H1 (cell line): ENCODE measurements around the gene PIP5K1C. TPM values are rescaled to one million over a fixed set of nuclear protein-coding genes. Genes with fewer than 3 reads are reported as not detected.

Experiments used
- CTCF ChIA-PET: fragments of 300-600 bp; sonication (Branson Sonifier 250); formaldehyde crosslinking; loops from one replicate; lab custom pipeline; 2021; ENCODE audit not compliant: partially characterized antibody; lab: Charles Lee
- POLR2A ChIA-PET: fragments of 300-600 bp; sonication (Branson Sonifier 250); formaldehyde crosslinking; loops from one replicate; lab custom pipeline; 2021; ENCODE audit warnings: inconsistent platforms; ENCODE audit not compliant: partially characterized antibody; lab: Charles Lee
- DNase-seq, 2 experiments: peaks; one replicate each; pipeline versions ENCODE4 v3.0.0 to v3.0.0-alpha.2; 2010 to 2022; ENCODE audit warnings: low spot score in 2 of 2, low read depth in 1 of 2, mixed read lengths in 1 of 2
- FAIRE-seq: peaks from 2 replicates; lab custom pipeline; 2011; peaks lifted over from hg19 to GRCh38; lab: Jason Lieb, UNC
- H2AFZ ChIP-seq: 2 replicates; pipeline ENCODE4 v1.8.1; 2012; ENCODE audit warnings: low read length, inconsistent platforms
- H2AK5ac ChIP-seq: 2 replicates; pipeline ENCODE4 v1.6.1; 2013; ENCODE audit warnings: low read depth, low read length
- H2BK120ac ChIP-seq: replicated peaks from 2 replicates; pipeline ENCODE3; 2013; ENCODE audit warnings: low read depth, low read length, inconsistent platforms
- H2BK12ac ChIP-seq: 2 replicates; pipeline ENCODE4 v1.6.1; 2013; ENCODE audit warnings: low read depth, low read length
- H2BK15ac ChIP-seq: 2 replicates; pipeline ENCODE4 v1.6.1; 2013; ENCODE audit warnings: low read length
- H2BK20ac ChIP-seq: 2 replicates; pipeline ENCODE4 v1.6.1; 2013; ENCODE audit warnings: low read length
- H2BK5ac ChIP-seq: 2 replicates; pipeline ENCODE4 v1.6.1; 2013; ENCODE audit warnings: low read depth, low read length
- H3K14ac ChIP-seq: 2 replicates; pipeline ENCODE4 v1.6.1; 2013; ENCODE audit warnings: inconsistent platforms; ENCODE audit not compliant: insufficient read length
- H3K18ac ChIP-seq: 2 replicates; pipeline ENCODE4 v1.6.1; 2013; ENCODE audit warnings: low read length; ENCODE audit errors: extremely low read depth
- H3K23ac ChIP-seq: 2 replicates; pipeline ENCODE4 v1.6.1; 2013; ENCODE audit warnings: inconsistent platforms; ENCODE audit not compliant: insufficient read length
- H3K23me2 ChIP-seq: 2 replicates; pipeline ENCODE4 v1.6.1; 2013; ENCODE audit warnings: low read depth, low read length
- H3K27ac ChIP-seq: 2 replicates; pipeline ENCODE4 v1.6.1; 2011; ENCODE audit warnings: low read depth, low read length, inconsistent platforms
- H3K27me3 ChIP-seq, 4 experiments: replicated peaks in 1 of 4; 1 replicate in 1 of 4; 2 replicates in 3 of 4; pipeline versions ENCODE4 v1.6.1 to v1.8.1; 2011 to 2013; ENCODE audit warnings: low read length in 3 of 4, mild to moderate bottlenecking in 3 of 4, inconsistent platforms in 2 of 4, mixed read lengths in 2 of 4, moderate library complexity in 1 of 4; ENCODE audit not compliant: control insufficient read depth in 3 of 4, insufficient read depth in 3 of 4; ENCODE audit errors: extremely low read depth in 1 of 4
- H3K36me3 ChIP-seq, 4 experiments: 2 replicates each; pipeline versions ENCODE4 v1.6.1 to v1.8.1; 2011 to 2013; ENCODE audit warnings: mild to moderate bottlenecking in 4 of 4, low read length in 3 of 4, moderate library complexity in 2 of 4, control low read depth in 1 of 4, inconsistent platforms in 1 of 4; ENCODE audit not compliant: insufficient read depth in 4 of 4, control insufficient read depth in 2 of 4
- H3K4ac ChIP-seq: replicated peaks from 2 replicates; pipeline ENCODE3; 2013; ENCODE audit warnings: low read length, low read depth, mixed read lengths, inconsistent platforms; ENCODE audit not compliant: insufficient read length
- H3K4me1 ChIP-seq, 4 experiments: replicated peaks in 1 of 4; 1 replicate in 1 of 4; 2 replicates in 3 of 4; pipeline versions ENCODE4 v1.6.1 to v1.8.1; 2011 to 2013; ENCODE audit warnings: low read length in 3 of 4, inconsistent platforms in 2 of 4, mixed read lengths in 1 of 4; ENCODE audit not compliant: insufficient read depth in 4 of 4, control insufficient read depth in 3 of 4
- H3K4me2 ChIP-seq, 2 experiments: 2 replicates each; pipeline versions ENCODE4 v1.6.1 to v1.8.1; 2011 to 2013; ENCODE audit warnings: low read depth in 2 of 2, low read length in 2 of 2, control low read depth in 1 of 2, inconsistent platforms in 1 of 2, mild to moderate bottlenecking in 1 of 2; ENCODE audit not compliant: insufficient read depth in 1 of 2
- H3K4me3 ChIP-seq, 4 experiments: fragments of 200-600, 300-600 bp in 1 of 4; sonication (generic), shearing (Covaris generic), sonication (Bioruptor Twin) in 1 of 4; 2 replicates each; pipeline versions ENCODE4 v1.5.1 to v1.8.1; 2011 to 2016; ENCODE audit warnings: low read length in 4 of 4, low read depth in 3 of 4, control low read depth in 2 of 4, inconsistent platforms in 2 of 4, mild to moderate bottlenecking in 2 of 4, mixed read lengths in 1 of 4, moderate library complexity in 1 of 4; ENCODE audit not compliant: insufficient read depth in 2 of 4; ENCODE audit errors: extremely low read depth in 1 of 4
- H3K56ac ChIP-seq: replicated peaks from 2 replicates; pipeline ENCODE3; 2013; ENCODE audit warnings: low read depth, mild to moderate bottlenecking, mixed read lengths, low read length, inconsistent platforms; ENCODE audit not compliant: insufficient read length
- H3K79me1 ChIP-seq: 2 replicates; pipeline ENCODE4 v1.6.1; 2013; ENCODE audit warnings: low read depth, low read length, control low read depth
- H3K79me2 ChIP-seq, 2 experiments: 2 replicates each; pipeline versions ENCODE4 v1.6.1 to v1.8.1; 2012 to 2013; ENCODE audit warnings: low read length in 2 of 2, mild to moderate bottlenecking in 2 of 2, inconsistent platforms in 1 of 2; ENCODE audit not compliant: insufficient read depth in 2 of 2, control insufficient read depth in 1 of 2
- H3K9ac ChIP-seq, 4 experiments: replicated peaks in 1 of 4; 1 replicate in 1 of 4; 2 replicates in 3 of 4; pipeline versions ENCODE4 v1.6.1 to v1.8.1; 2011 to 2013; ENCODE audit warnings: low read depth in 3 of 4, low read length in 3 of 4, control low read depth in 2 of 4, mild to moderate bottlenecking in 2 of 4, moderate library complexity in 2 of 4, inconsistent platforms in 1 of 4; ENCODE audit errors: extremely low read depth in 1 of 4
- H3K9me3 ChIP-seq, 2 experiments: 2 replicates each; pipeline versions ENCODE4 v1.6.1 to v1.8.1; 2012 to 2013; ENCODE audit warnings: mild to moderate bottlenecking in 2 of 2, moderate library complexity in 2 of 2, control low read depth in 1 of 2, inconsistent platforms in 1 of 2, low read depth in 1 of 2, low read length in 1 of 2, mixed read lengths in 1 of 2; ENCODE audit not compliant: insufficient read depth in 2 of 2
- H4K20me1 ChIP-seq, 2 experiments: replicated peaks in 1 of 2; 2 replicates each; pipeline versions ENCODE3 to v1.8.1; 2011 to 2013; ENCODE audit warnings: inconsistent platforms in 2 of 2, low read length in 2 of 2, mild to moderate bottlenecking in 1 of 2; ENCODE audit not compliant: insufficient read depth in 2 of 2, control insufficient read depth in 1 of 2
- H4K5ac ChIP-seq: 2 replicates; pipeline ENCODE4 v1.6.1; 2013; ENCODE audit warnings: low read length, low read depth, mixed read lengths, inconsistent platforms; ENCODE audit not compliant: insufficient read length
- H4K8ac ChIP-seq: 2 replicates; pipeline ENCODE4 v1.8.0; 2013; ENCODE audit warnings: mild to moderate bottlenecking, moderate library complexity, low read length, inconsistent platforms; ENCODE audit not compliant: insufficient read depth; ENCODE audit errors: extremely low read depth
- H4K91ac ChIP-seq: replicated peaks from 2 replicates; pipeline ENCODE3; 2013; ENCODE audit warnings: low read length, mixed read lengths, inconsistent platforms; ENCODE audit not compliant: insufficient read length
- TAF1 ChIP-seq: IDR thresholded peaks from 2 replicates; pipeline ENCODE4 v1.6.1; 2011; ENCODE audit warnings: mild to moderate bottlenecking, low read depth, low read length
- WGBS, 2 experiments: shearing (Covaris generic) in 1 of 2; methylation state at CpG; one replicate each; pipeline versions ENCODE4 v1.1.6 to v1.1.7; 2013 to 2015; ENCODE audit warnings: low lambda C conversion rate in 2 of 2, mixed read lengths in 2 of 2, inconsistent platforms in 1 of 2, low coverage in 1 of 2, missing lambda C conversion rate in 1 of 2; ENCODE audit not compliant: insufficient replicate concordance in 2 of 2, insufficient coverage in 1 of 2, insufficient read length in 1 of 2; ENCODE audit errors: extremely low coverage in 1 of 2, missing lambda C conversion rate in 1 of 2; 5-methylcytosine and 5-hydroxymethylcytosine counted together
- polyA plus RNA-seq, 7 experiments: library from polyadenylated mRNA; depleted of rRNA in 3 of 7; stranded (reverse) in 5 of 7; unstranded in 2 of 7; fragments of >200 nt in 5 of 7; fragments of 200-250 nt in 2 of 7; gene quantifications; 1 replicate in 5 of 7; 2 replicates in 1 of 7; 4 replicates in 1 of 7; pipeline versions ENCODE4 v1.2.1 to v1.2.3, GENCODE V29; 2011 to 2013; ENCODE audit warnings: missing spikeins in 2 of 7, mixed read lengths in 2 of 7
- total RNA-seq: library from RNA; stranded (reverse); fragmentation: NEBNext Ultra II Directional; extraction: Animal tissue kit (Norgen Biotek cat#: 25700); gene quantifications from 2 replicates; pipeline ENCODE4 v1.2.1, GENCODE V29; 2021

Gene PIP5K1C
- total and polyA plus RNA-seq, 2 of the 8 experiments (the other 6 are each of a cell fraction or from before 2014, with no cell fraction given) = 10.6 to 32.9 TPM

- 87% methylated on average over 20 of the region's 30 CpGs; no CpG with 5 or more reads in 1 of the 2 experiments for WGBS, 2 experiments
- H3K4me3 ChIP-seq = no peak overlapping the region
- no peak for TF ChIP-seq TAF1
- TF ChIP-seq, all 59 proteins: peak for 0
- peaks cover 0 to 47% of the 10 kb centered on the region in 2 experiments; a peak in 3 of 4 replicates for H3K79me2 ChIP-seq
- H2AFZ ChIP-seq = no peak overlapping the region
- H3K56ac ChIP-seq = no peak overlapping the region
- no peak overlapping the region for H3K14ac ChIP-seq
- no peaks in the 10 kb centered on the region for H3K36me3 ChIP-seq
- H4K8ac ChIP-seq = no peak overlapping the region
- H3K18ac ChIP-seq = no peak overlapping the region; the same call in 1 of the 2 replicates
- H4K5ac ChIP-seq = no peak overlapping the region
- H3K9ac ChIP-seq = no peak overlapping the region
- no peak overlapping the region for H2BK5ac ChIP-seq
- peaks cover 10 to 40% of the 10 kb centered on the region in 2 experiments for H4K20me1 ChIP-seq
- CTCF ChIA-PET = interaction anchor here (0.7 to 8.8 kb wide), 15 partner anchors 11 to 125 kb away, joined by 3 to 85 read pairs (median 5); partner anchors contain the start of genes GIPC3 and TJP3
- peaks cover 0 to 8% (median 2%) of the 10 kb centered on the region in 4 experiments; a peak in 3 of 7 replicates for H3K4me1 ChIP-seq
- H2BK20ac ChIP-seq = no peak overlapping the region
- no peak overlapping the region for H2BK120ac ChIP-seq
- H2AK5ac ChIP-seq = no peak overlapping the region
- no peaks in the 10 kb centered on the region; a peak in 2 of 7 replicates for H3K27me3 ChIP-seq
- no peak overlapping the region for H2BK15ac ChIP-seq
- no peak for DNase-seq
- no peaks in the 10 kb centered on the region; a peak in 1 of 4 replicates for H3K9me3 ChIP-seq
- peaks cover 3% of the 10 kb centered on the region; the same call in 1 of the 2 replicates for H3K23me2 ChIP-seq
- POLR2A ChIA-PET = interaction anchor here (0.8 to 2.3 kb wide), 6 partner anchors 10 to 202 kb away, joined by 3 to 10 read pairs (median 4); no protein-coding TSS in a partner anchor
- no peak overlapping the region for H3K4ac ChIP-seq
- H3K27ac ChIP-seq = no peak overlapping the region
- peaks cover 28% of the 10 kb centered on the region for H3K79me1 ChIP-seq
- no peak overlapping the region for H3K23ac ChIP-seq
- H4K91ac ChIP-seq = no peak overlapping the region
- no peak for FAIRE-seq
- H3K4me2 ChIP-seq = no peak overlapping the region
- H2BK12ac ChIP-seq = no peak overlapping the region
Observed at GRCh38 chr19:3697094-3697493, 3.2 kb downstream of the PIP5K1C start.
